Urothelium cell line (cell line): ENCODE measurements around the gene TUBB2B.
"Not testable (repeated sequence)": the region's sequence is repeated elsewhere in the genome, so short reads cannot be mapped to it uniquely, and the experiment has no call there.

Source experiments
- DNase-seq: peaks from one replicate; pipeline ENCODE4 v3.0.0; 2011; ENCODE audit warnings: low spot score, mixed read lengths
- FAIRE-seq: peaks from 2 replicates; lab custom pipeline; 2011; peaks lifted over from hg19 to GRCh38; lab: Jason Lieb, UNC

TUBB2B gene

DNA sequence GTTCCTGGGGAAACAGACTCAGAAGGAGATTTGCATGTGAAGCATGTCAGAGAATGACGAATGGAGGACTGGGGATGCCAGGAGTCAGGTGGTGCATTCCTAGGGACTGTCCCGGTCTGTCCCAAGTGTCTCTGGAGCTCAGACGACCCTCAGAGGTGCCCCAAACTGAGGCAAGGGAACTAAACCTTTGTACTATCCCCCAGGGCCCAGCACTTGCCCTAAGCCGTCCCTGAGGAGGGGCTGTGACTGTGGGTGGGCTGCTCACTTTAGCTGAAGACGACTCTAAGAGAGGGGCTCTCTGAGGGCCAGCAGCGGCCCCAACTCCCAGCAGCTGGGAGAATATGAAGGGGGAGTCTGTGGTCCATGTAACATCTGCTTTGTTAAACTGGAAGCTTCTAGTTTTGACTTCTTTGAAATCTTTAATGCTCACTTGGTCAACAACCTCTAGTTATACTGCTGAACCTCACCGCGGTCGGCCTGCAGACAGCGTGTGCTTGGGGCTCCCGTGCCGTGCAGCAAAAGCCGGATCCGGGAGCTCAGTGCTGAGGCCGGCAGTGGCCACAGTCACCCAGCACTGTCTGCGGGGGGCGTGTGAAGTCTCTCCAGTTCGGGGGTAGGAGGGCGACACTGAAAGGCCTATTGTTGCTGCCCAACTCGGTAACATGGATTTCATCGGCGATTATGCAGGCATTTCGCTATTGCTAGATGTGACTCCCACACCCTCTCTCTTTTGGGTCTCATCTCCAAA is 34.2 kb downstream of the TUBB2B start:
- FAIRE-seq (no peak), DNase-seq (no peak)

GRCh38 chr6:3190779-3191178 is 36.7 kb downstream of the TUBB2B start:
- FAIRE-seq (no peak), DNase-seq (no peak)

DNA sequence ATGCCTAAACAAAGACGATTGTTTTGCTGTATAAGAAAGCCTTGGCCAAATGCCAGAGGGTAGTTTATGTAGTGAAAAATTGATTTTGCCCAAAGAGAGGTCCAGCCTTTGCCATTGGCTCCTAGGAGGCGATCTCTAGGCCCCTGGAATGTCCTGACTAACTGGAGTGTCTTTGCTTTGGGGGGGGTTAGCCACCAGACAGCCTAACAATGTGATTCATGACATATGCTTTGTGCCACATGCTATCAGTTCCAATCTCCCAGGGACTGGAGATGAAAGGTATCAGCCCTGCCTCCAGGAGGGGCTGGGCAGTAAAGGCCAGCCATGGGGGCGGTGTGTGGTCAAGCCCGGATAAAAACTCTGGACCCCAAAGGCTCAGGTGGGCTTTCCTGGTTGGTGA is 37.4 kb downstream of the TUBB2B start:
- no peak for FAIRE-seq
- DNase-seq = no peak

GRCh38 chr6:3189192-3189591 is 38.3 kb downstream of the TUBB2B start:
- FAIRE-seq, DNase-seq: not testable (repeated sequence)

DNA sequence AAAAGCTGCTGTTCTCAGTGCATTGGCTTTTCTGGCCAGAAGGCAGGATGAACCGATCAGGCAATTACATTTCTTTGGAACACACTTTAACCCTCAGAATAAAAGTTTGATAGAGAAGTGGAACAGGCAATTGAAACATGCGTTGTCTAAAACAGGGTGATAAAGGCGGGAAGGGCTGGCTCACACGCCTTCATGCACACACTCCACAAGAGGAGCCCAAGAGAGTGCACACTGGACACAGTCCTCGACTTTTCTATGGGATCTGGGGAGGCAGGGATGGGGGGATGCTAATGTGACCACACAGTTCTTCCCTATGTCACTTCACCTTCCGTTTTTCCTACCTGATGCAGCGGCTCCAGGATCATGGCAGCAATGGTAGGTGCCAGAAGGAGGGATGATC is 39.2 kb downstream of the TUBB2B start:
- no peak for FAIRE-seq
- no peak for DNase-seq

GRCh38 chr6:3186974-3187382 is 40.5 kb downstream of the TUBB2B start:
- FAIRE-seq (no peak), DNase-seq (no peak)

GRCh38 chr6:3183066-3183465 is 44.4 kb downstream of the TUBB2B start:
- FAIRE-seq (no peak), DNase-seq (no peak)

DNA sequence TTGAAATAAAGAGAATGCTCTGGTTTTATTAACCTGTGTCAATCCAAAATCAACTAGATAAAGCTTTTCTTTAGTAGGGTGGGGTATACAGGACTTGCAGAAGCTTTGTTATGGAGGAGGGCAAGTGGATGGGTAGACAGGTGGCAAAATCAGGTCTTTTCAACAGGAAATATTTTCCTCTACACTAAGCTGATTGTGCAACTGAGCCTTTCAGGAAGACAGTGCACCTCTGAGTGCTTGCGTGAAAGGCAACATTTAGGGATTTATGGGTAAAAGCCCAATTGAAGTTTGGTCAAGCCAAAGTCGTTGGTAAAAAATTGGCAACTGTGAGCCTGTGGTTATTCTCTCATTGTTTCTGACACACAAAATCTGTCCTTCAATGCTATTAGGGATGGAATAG is 46.3 kb downstream of the TUBB2B start:
- no peak for FAIRE-seq
- DNase-seq = no peak

- FAIRE-seq = not testable (repeated sequence)
Observed at GRCh38 chr6:3179945-3180344, 47.5 kb downstream of the TUBB2B start.

GRCh38 chr6:3178666-3179065 is 48.8 kb downstream of the TUBB2B start:
- peak; percentile 74 for FAIRE-seq
- not testable (repeated sequence) for DNase-seq

More at GRCh38 chr6:3179945-3180344, 47.5 kb downstream of the TUBB2B start:
- DNase-seq = not testable (repeated sequence)

DNA sequence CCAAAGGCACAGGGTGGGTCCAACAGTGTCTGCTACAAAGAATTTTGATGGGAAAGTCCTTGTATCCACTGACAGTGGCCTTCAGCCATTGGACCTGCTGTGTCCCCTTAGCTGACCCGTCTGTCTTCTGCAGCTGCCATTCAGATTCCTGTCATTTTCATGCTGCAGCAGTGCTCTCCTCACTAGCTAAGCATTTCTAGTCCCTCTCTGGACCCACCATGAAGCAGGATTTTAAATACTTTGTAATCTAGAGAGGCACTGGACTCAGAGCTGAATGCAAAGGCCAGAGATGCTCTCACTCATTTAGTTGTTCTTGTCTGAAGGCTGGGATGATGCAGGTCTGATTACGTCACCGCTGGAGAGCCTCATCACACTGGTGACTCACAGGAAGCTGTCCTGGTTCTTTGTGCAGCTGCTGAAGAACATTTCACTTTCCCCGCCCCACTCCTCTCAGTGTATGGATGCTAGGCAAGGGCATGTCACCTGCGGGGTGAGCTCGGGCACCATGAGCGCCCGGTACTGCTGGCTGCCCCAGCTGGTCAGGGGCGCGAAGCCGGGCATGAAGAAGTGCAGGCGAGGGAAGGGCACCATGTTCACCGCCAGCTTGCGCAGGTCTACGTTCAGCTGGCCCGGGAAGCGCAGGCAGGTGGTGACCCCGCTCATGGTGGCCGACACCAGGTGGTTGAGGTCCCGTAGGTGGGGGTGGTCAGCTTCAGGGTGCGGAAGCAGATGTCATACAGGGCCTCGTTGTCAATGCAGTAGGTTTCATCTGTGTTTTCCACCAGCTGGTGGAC is 50.7 kb downstream of the TUBB2B start:
- FAIRE-seq = no peak
- peak; percentile 73 for DNase-seq

DNA sequence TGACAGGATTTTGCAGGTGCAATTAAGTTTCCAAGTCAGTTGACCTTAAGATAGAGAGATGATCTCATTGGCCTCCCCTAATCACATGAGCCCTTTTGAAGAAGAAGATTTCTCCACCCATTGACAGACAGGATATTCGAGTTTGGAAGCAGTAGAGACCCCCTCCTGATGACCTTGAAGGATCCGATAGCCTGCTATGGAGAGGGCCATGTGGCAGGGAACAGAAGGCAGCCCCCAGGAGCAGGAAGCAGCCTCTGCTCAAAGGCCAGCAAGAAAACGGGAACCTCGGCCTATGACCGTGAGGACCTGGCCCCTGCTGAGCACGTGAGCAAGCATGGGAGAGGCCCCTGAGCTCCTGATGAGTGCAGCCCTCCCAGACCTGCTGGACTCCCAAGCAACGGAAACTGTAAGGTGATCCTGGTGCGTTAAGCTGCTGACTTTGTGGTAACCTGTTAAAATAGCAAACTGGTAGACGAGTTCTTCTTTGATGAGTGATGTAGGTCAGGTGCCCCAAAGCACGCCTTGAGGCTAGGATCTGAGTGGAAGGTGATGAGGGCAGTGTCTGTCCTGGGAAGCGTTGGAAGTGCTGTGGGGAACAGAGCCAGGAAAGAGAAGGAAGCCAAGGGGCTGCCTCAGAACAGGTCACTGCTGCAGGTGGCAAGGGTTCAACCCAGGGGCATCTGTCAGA is 51.6 kb downstream of the TUBB2B start:
- FAIRE-seq (no peak), DNase-seq (no peak)
